ENCODE data around the gene LY86.

DNA sequence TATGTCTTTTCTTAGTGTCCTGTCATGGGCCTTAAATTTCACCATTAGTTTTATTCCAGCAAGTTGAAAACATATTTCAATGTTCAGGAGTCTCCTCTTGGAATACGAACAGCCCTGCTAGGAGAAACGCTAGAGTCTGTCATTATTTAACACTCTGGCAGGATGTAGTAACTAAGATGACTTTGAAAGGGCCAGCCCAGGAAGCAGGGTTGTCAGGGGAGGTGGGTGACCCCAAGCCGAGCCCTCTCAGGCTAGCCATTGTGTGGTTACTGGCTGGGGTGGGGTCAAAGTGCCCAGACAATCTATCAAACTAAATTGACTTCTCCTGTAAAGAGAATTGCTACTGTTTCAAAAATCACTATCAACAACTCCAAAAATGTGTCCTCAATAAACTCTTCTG is 67.8 kb downstream of the LY86 start:
- TF ChIP-seq, protein P1, sequence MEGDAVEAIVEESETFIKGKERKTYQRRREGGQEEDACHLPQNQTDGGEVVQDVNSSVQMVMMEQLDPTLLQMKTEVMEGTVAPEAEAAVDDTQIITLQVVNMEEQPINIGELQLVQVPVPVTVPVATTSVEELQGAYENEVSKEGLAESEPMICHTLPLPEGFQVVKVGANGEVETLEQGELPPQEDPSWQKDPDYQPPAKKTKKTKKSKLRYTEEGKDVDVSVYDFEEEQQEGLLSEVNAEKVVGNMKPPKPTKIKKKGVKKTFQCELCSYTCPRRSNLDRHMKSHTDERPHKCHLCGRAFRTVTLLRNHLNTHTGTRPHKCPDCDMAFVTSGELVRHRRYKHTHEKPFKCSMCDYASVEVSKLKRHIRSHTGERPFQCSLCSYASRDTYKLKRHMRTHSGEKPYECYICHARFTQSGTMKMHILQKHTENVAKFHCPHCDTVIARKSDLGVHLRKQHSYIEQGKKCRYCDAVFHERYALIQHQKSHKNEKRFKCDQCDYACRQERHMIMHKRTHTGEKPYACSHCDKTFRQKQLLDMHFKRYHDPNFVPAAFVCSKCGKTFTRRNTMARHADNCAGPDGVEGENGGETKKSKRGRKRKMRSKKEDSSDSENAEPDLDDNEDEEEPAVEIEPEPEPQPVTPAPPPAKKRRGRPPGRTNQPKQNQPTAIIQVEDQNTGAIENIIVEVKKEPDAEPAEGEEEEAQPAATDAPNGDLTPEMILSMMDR (IDR thresholded peaks at IDR 0.05), result no peak
- no peak for TF ChIP-seq POLR2A (IDR thresholded peaks at IDR 0.05)
